HG03378 (cell line): ENCODE data around the gene MGAT4B.

Experiments used
- ATAC-seq: cut with Tn5 transposase; IDR thresholded peaks from one replicate; pipeline ENCODE4 v1.9.1; 2021; ENCODE audit warnings: mild to moderate bottlenecking, moderate library complexity; ENCODE audit not compliant: unreplicated experiment

MGAT4B gene

GRCh38 chr5:179812997-179813607, 6.4 kb upstream of the MGAT4B start:
- no peak for ATAC-seq

GRCh38 chr5:179812135-179812825, 5.6 kb upstream of the MGAT4B start:
- no peak for ATAC-seq

DNA sequence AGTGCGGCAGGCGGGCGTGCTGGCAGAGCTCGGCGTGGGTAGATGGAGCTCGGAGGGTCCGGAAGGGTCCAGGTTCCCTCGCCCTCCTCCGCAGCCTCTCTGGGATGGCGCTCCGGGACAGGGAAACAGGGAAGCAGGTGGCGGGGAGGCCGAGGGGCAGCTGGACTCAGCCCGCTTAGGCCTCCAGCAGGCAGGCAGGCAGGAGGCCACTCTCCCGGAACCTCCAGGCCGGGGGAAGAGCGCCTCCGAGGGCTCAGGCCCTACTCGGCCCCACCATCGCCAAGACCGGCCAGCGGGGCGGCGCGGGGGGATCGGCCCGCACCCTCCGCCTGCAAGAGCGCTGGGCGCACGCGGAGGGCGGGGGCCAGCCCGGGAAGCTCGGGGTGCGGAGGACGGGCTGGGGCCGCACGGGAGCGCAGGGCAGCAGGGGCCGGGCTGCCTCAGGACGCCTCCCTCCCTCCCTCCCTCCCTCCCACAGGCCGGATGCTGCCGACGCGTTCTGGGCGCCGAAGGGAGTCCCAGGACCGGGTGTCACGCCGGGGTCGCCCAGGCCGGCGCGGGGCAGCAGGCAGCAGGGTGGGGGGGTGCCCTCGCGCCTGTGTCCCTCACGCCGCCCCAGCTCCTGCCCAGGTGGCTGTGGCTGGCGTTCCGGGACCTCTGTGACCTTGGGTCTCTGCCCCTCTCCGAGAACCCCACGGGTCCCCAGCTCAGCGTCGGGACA, 977 bp downstream of the MGAT4B start:
- ATAC-seq, result no peak

GRCh38 chr5:179805070-179805528, 1.6 kb downstream of the MGAT4B start:
- ATAC-seq, result no peak

GRCh38 chr5:179804555-179804947, 2.1 kb downstream of the MGAT4B start:
- no peak for ATAC-seq

DNA sequence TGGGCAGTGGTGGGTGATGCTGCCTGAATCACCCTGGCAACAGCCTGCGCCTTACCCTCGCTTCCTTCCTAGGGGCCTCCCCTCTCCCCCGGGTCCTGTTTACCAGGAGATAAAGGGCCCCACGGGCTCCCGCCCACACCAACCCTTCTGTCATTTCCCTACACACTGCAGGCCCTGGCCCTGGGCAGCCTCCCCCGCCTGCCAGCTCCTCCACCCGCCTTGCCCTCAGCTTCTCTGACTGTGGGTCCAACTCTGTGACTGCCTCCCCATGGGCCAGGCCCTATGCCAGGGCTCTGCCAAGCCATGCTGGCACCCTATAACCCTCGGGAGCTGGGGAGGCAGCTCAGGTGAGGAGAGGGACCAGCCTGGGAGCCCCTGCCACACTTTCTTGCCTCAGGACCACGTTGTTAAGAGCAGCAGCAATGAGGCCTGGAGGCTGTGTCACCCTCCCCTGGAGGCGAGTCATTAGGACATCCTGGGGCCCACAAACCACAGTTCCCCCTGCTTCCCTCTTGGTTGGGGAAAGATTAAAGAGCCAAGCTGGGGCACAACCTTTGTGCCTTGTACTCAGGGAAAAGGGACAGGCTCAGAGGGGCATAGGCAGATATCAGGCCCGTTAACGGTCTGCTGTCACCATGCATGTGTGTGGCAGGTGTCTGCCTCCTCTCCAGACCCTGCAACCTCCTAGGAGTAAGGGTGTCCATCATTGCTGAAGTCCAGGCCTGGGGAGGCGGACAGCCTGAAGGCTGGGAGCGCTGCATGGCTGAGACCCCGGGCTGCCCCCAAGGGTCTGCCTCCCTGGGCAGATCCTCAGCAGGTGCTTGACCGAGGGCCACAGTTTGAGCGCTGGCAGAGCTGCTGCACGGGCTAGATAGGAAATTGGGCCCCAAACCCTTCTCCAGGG, 2.8 kb downstream of the MGAT4B start:
- ATAC-seq, result no peak

- ATAC-seq, result no peak
These were observed 3.6 kb downstream of the MGAT4B start for GRCh38 chr5:179802950-179803562.

DNA sequence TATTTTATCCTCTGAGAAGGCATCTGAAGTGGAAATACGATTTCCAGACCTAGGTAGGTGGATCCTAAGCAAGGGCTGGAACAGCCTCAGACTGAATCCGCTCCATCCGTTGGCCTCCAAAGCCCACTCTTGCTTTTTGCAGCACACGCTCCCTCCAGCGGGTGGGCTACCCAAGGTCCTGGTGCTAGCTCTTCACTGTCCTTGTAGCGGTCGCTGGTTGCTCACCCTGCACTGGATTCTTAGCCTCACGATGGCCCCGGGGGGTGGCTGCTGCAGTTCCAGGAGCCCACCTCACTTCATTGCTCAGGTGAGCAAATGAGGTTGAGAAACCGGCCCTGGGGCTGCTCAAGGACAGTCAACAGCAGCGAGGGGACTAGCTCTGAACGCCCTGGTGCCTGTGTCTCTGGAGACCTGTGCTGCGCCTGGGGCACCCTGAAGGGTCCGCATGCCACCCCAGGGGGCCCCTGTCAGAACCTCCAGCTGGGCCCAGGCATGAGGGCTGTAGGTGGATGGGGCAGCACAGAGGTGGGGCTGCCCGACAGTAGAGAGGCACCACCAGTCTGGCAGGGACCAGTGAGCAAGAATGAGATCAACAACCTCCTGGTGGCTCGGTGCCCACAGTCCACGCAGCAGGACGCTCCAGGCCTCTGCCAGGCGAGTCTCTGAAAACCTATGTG, 4.3 kb downstream of the MGAT4B start:
- no peak for ATAC-seq

DNA sequence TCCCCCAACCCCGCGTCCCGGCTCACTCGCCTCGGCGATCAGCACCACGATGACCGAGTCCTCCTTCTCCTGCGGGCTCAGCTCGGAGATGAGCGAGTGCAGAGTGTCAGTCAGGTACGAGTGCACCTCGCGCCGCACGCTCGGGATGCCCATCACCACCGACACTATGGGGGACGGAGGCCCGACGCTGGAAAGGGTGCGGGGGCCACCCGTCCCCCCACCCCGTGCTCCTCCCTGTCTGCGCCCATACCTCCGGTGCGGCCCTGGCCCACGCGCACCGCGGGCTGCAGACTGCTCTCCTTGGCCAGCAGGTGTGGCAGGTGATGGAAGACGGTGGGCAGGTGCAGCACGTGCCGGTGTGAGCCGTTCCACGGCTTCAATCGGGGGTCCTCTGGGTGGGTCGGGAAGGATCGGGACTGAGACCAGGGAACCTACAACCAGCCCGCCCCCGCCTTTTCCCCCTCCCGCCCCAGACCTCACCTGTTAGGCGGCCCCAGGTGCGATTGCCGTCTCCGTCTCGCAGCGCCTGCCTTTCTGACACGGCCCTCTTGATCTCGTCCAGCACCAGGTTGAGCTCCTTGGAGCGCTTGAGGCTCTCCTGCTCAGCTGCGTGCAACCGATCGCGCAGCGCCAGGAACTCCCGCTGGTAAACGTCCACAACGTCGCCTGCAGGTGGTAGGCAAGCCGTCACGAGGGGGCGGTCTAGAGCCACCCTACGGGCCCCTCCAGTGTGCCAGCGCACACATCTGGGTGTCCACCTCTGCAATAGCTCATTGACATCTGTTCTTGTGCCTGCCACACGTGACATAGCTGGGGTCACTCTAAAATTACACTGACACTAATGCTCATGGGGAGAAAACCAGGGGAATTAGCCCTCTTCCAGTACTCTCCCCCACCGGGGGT, 5.1 kb downstream of the MGAT4B start:
- ATAC-seq, result no peak

- ATAC-seq, result no peak
These were observed 5.9 kb downstream of the MGAT4B start for GRCh38 chr5:179800696-179801201.

- ATAC-seq, result no peak
These were observed 6.5 kb downstream of the MGAT4B start for GRCh38 chr5:179800071-179800695.

DNA sequence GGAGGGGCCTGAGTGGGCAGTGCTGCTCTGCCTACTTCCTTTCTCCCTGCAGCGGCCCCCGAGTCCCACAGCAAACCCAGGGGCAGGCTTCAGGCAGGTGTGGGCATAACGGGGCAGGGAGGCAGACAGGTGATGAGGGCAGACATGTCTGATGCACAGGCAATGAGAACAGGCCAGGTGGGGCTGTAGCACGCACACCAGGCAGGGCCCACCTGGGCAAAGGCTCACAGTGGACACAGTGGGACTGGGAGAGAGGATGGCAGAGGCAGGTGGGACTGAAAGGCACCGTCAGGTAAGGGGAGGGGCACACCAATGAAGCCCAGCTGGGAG, 7.1 kb downstream of the MGAT4B start:
- ATAC-seq, result no peak

- no peak for ATAC-seq
These were observed 7.7 kb downstream of the MGAT4B start for GRCh38 chr5:179798771-179799643.

DNA sequence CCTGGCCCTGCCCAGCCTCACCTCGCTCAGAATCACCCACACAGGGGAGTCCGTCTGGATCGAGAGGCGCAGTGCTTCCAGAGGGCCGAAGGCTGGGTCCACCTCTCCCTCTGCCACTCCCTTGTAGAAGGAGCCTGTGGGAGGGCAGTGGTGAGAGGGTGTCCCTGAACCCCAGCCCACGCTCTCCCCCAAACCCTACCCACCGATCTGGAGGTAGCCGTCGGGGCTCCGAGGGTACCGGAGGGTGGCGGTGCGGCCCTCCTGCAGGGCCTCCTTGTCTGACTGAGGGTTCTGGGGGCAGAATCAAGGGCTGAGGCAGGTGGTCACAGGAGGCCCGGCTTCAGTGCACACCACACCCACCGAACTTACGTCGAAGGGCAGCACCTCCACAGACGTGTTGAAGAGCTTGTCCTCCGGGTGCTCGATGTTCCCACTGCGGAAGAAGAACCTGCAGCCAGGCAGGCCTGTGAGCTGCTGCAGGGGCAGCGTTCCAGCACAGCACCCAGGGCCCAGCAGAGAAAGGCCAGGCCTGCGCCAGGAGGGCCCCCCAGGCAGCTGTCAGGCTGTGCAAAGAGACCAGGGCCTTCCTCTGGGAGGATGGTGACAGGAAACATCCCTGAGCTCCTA, 8.4 kb downstream of the MGAT4B start:
- ATAC-seq, result no peak

DNA sequence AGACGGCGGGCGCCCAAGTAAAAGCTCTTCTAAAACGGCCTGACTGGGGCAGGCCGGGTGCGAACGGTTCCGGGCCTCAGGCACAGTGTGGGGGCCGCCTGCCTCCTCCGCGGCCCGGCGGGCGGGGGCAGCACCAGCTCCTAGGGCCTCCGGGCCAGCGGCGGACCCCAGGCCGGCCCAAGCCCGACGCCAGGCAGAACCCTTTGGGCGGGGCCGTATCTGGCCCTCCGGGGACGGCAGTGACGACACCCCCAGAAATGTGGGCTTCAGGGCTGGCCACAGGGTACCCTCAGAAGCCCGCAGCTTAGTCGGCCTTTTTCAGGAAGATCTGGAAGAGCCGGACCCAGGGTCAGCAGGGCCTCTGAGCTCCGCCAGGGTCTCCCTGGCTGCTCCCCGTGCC, 8.9 kb downstream of the MGAT4B start:
- ATAC-seq, result no peak

- ATAC-seq, result no peak
These were observed 9.6 kb downstream of the MGAT4B start for GRCh38 chr5:179796877-179797608.
